GM18517 (cell line): ENCODE data around the gene TNK2.
"Not testable (repeated sequence)": the region's sequence is repeated elsewhere in the genome, so short reads cannot be mapped to it uniquely, and the experiment has no call there.

Experiments
- ATAC-seq: cut with Tn5 transposase; IDR thresholded peaks from one replicate; pipeline ENCODE4 v1.9.1; 2021; ENCODE audit warnings: mild to moderate bottlenecking, moderate library complexity; ENCODE audit not compliant: unreplicated experiment

TNK2 gene

GRCh38 chr3:195824425-195825190 lies 83.7 kb downstream of the TNK2 start:
- not testable (repeated sequence) for ATAC-seq

GRCh38 chr3:195823999-195824398 lies 84.4 kb downstream of the TNK2 start:
- ATAC-seq: no peak

GRCh38 chr3:195823280-195823679 lies 85.1 kb downstream of the TNK2 start:
- ATAC-seq: no peak

GRCh38 chr3:195822131-195822696 lies 86.1 kb downstream of the TNK2 start:
- ATAC-seq: no peak

- ATAC-seq: no peak
Measured at GRCh38 chr3:195821403-195822130, 86.8 kb downstream of the TNK2 start.

GRCh38 chr3:195820901-195821300 lies 87.5 kb downstream of the TNK2 start:
- ATAC-seq: no peak

- no peak for ATAC-seq
Measured at GRCh38 chr3:195820186-195820585, 88.2 kb downstream of the TNK2 start.

- no peak for ATAC-seq
Measured at GRCh38 chr3:195818301-195818700, 90.0 kb downstream of the TNK2 start.

- ATAC-seq: no peak
Measured at GRCh38 chr3:195817578-195818135, 90.7 kb downstream of the TNK2 start.

- ATAC-seq: not testable (repeated sequence)
Measured at GRCh38 chr3:195816276-195816913, 92.0 kb downstream of the TNK2 start.

- no peak for ATAC-seq
Measured at GRCh38 chr3:195815169-195815771, 93.1 kb downstream of the TNK2 start.

- ATAC-seq: no peak
Measured at GRCh38 chr3:195813916-195814640, 94.3 kb downstream of the TNK2 start.
